ENCODE measurements around the gene SCRT2.
"Not testable (repeated sequence)": the region's sequence is repeated elsewhere in the genome, so short reads cannot be mapped to it uniquely, and the experiment has no call there.

SCRT2 gene

DNA sequence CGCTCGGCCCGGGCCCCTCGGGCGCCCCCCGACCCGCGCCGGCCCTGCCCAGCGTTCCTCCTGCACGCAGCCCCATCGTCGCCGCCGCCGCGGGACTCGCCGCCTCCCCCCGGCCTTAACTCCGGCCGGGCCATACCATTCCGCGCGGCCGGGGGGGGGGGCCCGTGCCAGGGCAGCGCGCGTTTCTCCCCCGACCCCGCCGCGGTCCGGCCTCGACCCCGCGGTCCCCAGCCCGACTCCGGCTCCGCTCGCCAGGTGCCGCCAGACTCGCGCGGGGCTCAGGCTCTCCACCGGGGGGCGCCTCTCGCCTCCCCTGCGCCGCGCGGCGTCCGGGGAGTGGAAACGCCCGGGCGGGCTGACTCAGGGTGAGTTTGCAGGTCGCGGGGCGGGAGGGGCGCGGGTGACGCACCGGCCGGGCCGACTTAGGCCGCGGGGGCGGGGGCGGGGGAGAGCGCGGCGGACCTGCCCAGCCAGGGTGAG, 22.5 kb downstream of the SCRT2 start, which contains the start of gene SRXN1:
Gene SRXN1, minus strand, starts transcription at position 91 of the 480 bp plus-strand sequence. Its CDS starts 15 bp downstream, at position 76.
- peak within 1 kb of the TSS; percentile 87 for H3K4me3 Mint-ChIP-seq
- H3K27ac Mint-ChIP-seq = peak within 1 kb of the TSS; percentile 69
- H3K9me3 Mint-ChIP-seq = no peaks in the 10 kb centered on the region
- H3K27me3 Mint-ChIP-seq = no peaks in the 10 kb centered on the region
- H3K4me1 Mint-ChIP-seq = peaks cover 25% of the 10 kb centered on the region
- H3K36me3 Mint-ChIP-seq = peaks cover 3% of the 10 kb centered on the region

DNA sequence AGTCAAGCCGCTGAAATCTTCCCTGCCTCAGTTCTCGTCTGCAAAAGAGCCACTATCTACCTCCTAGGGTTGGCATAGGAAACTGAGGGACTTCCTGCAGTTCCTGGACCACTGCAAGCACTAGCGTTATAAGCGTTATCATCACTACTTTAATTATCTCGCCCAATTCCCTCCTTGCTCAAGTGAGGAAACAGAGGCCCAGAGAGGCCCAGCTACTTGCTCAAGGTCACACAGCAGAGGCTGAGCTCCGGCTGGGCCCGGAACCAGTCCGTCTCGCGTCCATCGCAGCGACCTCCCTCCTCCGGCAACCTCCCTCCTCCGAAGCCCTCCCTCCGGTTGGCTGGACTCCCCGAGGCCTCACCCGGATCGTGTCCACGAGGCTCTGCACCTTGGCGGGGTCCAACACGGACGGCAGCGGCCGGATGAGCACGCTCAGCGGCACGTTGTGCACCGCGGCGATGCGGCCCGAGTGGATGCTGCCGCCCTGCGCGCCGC, 22.9 kb downstream of the SCRT2 start:
- Mint-ChIP-seq H3K27ac (peak overlapping the region; percentile 63), H3K4me3 (peak overlapping the region; percentile 87), H3K27me3 (no peaks in the 10 kb centered on the region), H3K4me1 (peaks cover 25% of the 10 kb centered on the region), H3K36me3 (peaks cover 7% of the 10 kb centered on the region), H3K9me3 (no peaks in the 10 kb centered on the region)

DNA sequence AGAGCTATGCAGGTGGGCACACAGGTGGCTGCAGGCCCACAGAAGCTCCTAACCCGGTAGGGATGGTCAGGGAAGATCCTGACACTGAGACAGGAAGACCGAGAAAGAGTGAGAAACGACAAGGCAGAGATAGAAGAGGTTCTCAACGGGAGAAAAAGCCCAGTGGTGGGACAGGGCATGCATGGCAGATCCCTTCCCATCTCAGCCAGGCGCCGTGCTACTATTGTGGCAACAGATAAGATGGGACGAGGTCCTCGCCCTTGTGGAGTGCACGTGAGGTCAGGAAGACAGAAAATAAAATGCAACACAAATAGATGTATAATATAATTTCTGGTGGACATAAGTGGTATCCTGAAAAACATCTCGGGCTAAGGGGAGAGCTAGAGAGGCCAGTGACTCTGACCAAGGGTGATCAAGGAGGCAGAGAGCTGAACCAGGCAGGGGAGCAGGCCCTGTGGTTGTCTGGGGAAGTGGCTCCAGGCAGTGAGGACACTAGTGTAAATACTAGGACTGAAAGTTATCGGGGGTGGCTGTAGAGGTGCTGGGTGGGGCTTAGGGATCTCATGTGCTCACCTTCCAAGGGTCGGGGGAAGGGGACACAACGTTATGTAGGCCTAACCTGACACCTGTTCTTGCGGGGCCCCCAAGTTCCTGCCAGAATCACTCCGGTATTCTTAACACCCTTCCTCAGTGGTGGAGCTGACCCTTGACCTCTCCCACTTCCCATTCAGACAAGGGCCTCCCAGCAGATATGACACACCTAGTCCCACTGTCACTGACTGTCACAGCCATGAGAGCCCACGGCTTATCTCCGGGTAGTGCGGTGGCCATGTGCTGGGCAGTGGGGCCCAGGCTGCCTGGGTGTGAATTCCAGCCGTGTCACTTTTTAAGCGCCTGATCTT, 23.6 kb downstream of the SCRT2 start:
- Mint-ChIP-seq H3K27me3 (no peaks in the 10 kb centered on the region), H3K9me3 (no peaks in the 10 kb centered on the region), H3K27ac (peak overlapping the region; percentile 63), H3K4me3 (peak overlapping the region; percentile 87), H3K36me3 (peaks cover 7% of the 10 kb centered on the region), H3K4me1 (peaks cover 25% of the 10 kb centered on the region)

DNA sequence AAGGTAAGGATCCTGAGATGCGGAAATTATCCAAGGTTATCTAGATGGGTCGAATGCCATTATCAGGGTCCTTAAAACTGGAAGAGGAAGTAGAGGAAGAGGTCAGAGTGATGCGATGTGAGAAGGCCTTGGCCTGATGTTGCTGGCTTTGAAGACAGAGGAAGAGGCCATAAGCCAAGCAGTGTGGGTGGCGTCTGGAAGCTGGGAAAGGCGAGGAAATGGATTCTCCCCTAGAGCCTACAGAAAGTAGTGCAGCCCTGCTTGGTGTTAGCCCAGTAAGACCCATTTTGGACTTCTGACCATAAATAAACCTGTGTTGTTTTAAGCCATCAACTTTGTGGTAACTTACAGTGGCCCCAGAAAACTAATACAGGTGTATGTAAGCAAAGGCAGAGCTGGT, 24.6 kb downstream of the SCRT2 start:
- peaks cover 7% of the 10 kb centered on the region for H3K36me3 Mint-ChIP-seq
- no peaks in the 10 kb centered on the region for H3K27me3 Mint-ChIP-seq
- H3K4me3 Mint-ChIP-seq = peak overlapping the region; percentile 87
- peaks cover 25% of the 10 kb centered on the region for H3K4me1 Mint-ChIP-seq
- H3K9me3 Mint-ChIP-seq = no peaks in the 10 kb centered on the region
- H3K27ac Mint-ChIP-seq = no peak overlapping the region

DNA sequence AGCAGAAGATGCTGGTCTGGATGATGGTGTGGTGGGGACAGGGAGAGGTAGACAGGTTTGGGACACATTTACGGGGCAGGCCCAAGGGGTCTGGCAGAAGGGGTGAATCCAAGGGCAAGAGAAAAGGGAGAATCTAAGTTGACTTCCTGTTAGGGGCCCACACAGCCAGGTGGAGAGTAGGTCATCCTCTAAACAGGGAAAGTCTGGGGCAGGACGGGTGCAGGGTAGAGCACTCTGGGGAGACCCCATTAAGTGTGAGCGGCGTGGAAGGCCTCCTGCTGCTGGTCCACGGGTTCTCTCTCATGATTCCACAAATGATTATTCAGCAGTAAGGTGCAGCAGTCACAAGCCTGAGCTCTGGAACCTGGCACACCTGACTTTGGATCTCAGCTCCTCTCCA, 25.3 kb downstream of the SCRT2 start:
- H3K9me3 Mint-ChIP-seq = no peaks in the 10 kb centered on the region
- no peak overlapping the region for H3K27ac Mint-ChIP-seq
- H3K4me3 Mint-ChIP-seq = no peak overlapping the region
- peaks cover 7% of the 10 kb centered on the region for H3K36me3 Mint-ChIP-seq
- peaks cover 25% of the 10 kb centered on the region for H3K4me1 Mint-ChIP-seq
- no peaks in the 10 kb centered on the region for H3K27me3 Mint-ChIP-seq

DNA sequence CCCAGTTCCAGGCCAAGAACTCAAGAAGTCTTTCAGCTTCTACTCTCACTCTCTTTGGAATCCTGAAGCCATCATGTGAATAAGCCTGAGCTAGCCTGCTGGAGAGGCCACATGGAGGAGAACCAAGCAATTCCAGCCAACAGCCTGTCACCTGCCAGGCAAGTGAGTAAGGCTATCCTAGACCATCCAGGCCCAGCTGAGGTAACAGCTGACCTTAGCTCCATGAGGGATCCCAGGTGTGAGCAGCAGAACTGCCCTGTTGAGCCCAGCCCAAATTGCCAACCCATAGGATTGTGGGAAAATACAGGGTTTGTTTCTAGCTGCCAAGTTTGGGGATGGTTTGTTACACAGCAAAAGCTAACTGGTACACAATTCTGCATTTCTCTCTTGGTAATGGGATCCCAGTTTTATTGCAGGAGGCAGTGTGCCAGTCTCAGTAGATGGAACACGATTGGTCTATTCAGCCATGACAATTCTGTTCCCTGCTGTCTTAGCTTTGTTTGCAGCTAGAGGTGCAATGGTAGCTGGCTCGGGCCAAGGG, 28.1 kb downstream of the SCRT2 start:
- H3K4me3 Mint-ChIP-seq = no peak overlapping the region

DNA sequence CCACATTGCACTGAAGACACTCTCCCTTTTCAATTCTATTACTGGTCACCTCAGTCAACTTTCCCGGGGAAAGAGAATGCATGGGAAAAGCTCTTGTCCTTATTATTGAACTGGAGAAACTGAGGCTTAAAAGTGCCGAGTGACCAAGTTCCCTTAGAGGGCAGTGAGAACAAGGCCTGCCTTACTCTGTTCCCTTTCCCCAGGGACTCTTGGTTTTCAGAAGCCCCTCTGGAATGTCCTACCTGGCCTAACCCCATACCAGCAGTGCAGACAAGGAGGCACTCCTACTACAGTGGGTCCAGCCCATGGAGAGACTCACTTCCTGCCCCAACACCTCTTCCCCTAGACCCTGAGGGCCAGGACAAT, 28.8 kb downstream of the SCRT2 start:
- H3K27me3 Mint-ChIP-seq = peaks cover 6% of the 10 kb centered on the region
- no peaks in the 10 kb centered on the region for H3K9me3 Mint-ChIP-seq
- H3K4me3 Mint-ChIP-seq = no peak overlapping the region
- H3K36me3 Mint-ChIP-seq = peaks cover 7% of the 10 kb centered on the region
- H3K27ac Mint-ChIP-seq = no peak overlapping the region
- H3K4me1 Mint-ChIP-seq = peaks cover 12% of the 10 kb centered on the region

More for the DNA sequence above, 28.1 kb downstream of the SCRT2 start:
- Mint-ChIP-seq H3K27ac (no peak overlapping the region), H3K4me1 (peaks cover 19% of the 10 kb centered on the region), H3K36me3 (peaks cover 7% of the 10 kb centered on the region), H3K9me3 (no peaks in the 10 kb centered on the region), H3K27me3 (peaks cover 6% of the 10 kb centered on the region)

DNA sequence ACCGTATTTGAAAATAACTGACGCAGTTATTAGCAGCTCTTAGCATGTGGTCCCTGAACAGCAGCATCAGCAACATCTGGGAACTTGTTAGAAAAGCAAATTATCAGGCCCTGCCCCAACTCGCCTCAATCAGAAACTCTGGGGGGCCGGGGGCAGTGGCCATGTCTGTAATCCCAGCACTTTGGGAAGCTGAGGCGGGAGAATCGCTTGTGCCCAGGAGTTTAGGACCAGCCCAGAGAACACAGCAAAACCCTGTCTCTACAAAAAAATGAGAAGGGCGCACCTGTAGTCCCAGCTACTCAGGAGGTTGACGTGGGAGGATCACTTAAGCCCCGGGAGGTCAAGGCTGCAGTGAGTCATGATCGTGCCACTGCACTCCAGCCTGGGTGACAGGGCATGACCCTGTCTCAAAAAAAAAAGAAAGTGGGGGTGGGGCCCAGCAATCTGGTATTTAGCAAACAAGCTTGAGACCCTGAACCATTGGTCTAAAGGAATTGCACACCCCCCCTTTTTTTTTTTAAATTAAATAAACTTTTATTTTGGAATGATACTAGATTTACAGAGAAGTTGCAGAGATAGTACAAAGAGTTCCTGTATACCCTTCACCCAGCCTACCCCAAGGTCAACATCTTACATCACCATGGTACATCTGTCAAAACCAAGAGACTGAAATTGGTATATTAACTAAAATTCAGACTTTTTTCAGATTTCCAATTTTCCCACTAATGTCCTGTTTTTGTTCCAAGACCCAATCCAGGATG, 29.3 kb downstream of the SCRT2 start:
- no peak overlapping the region for H3K27ac Mint-ChIP-seq
- no peak overlapping the region for H3K4me3 Mint-ChIP-seq
- no peaks in the 10 kb centered on the region for H3K9me3 Mint-ChIP-seq
- H3K27me3 Mint-ChIP-seq = peaks cover 9% of the 10 kb centered on the region
- peaks cover 7% of the 10 kb centered on the region for H3K36me3 Mint-ChIP-seq
- H3K4me1 Mint-ChIP-seq = peaks cover 11% of the 10 kb centered on the region

DNA sequence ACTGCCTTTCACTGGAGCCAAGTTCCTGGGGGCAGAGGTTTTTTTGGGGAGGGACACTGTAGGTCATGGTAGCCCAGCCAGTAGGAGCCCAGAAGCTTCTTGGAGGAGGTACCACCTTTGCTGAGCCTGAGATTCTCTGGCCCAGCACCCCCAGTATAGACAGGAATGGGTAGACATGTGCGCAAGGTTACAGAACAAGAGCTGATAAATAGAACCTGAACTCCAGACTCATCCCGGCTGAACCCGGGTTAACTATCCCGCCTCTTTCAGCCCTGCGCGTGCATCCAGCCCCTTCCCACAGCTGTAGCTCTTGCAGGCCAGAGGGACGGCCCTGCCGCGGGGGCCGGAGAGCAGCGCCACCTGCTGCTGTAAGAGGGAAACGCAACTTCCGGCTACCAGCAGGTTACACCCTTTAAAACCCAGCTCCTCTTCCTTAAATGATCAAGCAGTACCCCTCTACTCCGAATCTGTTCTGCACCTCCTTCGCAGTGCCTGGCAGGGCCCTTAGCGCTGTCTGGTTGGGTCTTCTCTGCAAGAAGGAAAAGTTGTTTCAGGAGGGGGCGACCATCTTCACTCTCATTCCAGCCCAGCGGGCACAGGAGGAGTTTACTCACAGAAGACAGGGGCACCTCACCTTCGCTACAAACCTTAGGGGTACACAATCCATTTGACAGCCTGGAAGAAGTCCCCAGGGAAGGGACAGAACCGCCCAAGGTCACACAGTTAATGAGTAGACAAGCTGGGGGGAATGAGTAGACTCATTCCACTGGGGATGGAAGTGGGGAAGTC, 30.1 kb downstream of the SCRT2 start:
- peaks cover 4% of the 10 kb centered on the region for H3K36me3 Mint-ChIP-seq
- H3K4me3 Mint-ChIP-seq = no peak overlapping the region
- H3K4me1 Mint-ChIP-seq = peaks cover 10% of the 10 kb centered on the region
- H3K9me3 Mint-ChIP-seq = no peaks in the 10 kb centered on the region
- H3K27ac Mint-ChIP-seq = no peak overlapping the region
- H3K27me3 Mint-ChIP-seq = peaks cover 9% of the 10 kb centered on the region

DNA sequence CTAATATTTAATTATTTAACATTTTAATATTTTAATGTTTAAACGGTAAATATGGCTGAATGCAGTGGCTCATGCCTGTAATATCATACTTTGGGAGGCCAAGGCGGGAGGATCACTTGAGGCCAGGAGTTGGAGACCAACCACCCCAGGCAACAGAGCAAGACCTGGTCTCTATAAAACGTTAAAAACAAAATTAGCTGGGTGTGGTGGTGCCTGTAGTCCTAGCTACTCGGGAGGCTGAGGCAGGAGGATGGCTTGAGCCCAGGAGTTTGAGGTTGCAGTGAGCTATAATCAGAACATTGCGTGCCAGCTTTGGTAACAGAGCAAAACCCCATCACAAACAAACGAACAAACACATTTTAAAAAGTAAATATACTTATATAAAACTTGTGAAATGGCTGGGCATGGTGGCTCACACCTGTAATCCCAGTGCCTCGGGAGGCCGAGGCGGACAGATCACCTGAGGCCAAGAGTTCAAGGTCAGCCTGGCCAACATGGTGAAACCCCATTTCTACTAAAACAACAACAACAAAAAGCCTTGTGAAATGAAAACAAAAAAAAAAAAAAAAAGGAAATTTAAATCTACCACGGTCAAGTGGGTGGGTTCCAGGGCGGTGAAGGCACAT, 30.8 kb downstream of the SCRT2 start:
- Mint-ChIP-seq H3K36me3 (peaks cover 4% of the 10 kb centered on the region), H3K4me3 (no peak overlapping the region), H3K4me1 (peaks cover 10% of the 10 kb centered on the region), H3K27me3 (peaks cover 9% of the 10 kb centered on the region), H3K27ac (no peak overlapping the region), H3K9me3 (no peaks in the 10 kb centered on the region)

DNA sequence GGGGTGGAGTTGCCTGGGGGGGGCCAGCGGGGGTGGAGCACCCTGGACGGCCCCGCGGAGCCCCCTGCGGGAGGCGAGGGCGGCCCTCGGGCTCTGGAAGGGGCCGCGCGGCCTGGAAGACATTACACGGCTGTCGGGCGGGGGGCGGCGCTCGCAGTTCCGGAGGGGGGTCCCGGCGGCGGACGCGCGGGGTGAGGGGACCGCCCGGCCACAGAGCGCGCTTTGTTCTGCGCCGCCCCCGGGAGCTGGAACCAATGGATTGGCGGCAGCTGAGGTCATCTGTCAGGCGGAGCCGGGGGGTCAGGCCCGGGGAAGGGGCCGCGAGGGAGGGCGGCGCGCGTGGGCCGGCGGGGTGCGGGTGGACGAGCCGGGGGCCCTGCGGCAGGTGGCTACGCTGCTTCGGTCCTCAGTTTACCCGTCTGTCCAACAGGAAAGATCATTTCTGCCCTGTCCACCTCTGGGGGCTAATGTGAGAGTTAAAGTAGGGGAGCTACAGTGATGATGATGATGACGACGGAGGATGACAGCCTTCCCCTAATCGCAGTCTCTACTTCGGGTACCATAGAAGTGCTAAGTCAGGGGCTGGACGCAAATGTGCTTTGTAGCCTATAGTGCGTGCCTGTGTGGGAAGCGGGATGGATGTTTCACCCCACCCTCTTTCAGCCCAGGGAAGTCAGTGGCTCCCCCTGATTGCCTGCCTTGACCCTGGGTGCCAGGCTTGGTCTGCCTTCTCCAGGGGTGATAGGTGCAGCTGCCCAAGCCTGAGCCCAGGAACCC, 33.0 kb downstream of the SCRT2 start:
- Mint-ChIP-seq H3K9me3 (no peaks in the 10 kb centered on the region), H3K27ac (no peak overlapping the region), H3K4me1 (peaks cover 10% of the 10 kb centered on the region), H3K27me3 (peaks cover 9% of the 10 kb centered on the region), H3K4me3 (peak overlapping the region; percentile 26), H3K36me3 (no peaks in the 10 kb centered on the region)

DNA sequence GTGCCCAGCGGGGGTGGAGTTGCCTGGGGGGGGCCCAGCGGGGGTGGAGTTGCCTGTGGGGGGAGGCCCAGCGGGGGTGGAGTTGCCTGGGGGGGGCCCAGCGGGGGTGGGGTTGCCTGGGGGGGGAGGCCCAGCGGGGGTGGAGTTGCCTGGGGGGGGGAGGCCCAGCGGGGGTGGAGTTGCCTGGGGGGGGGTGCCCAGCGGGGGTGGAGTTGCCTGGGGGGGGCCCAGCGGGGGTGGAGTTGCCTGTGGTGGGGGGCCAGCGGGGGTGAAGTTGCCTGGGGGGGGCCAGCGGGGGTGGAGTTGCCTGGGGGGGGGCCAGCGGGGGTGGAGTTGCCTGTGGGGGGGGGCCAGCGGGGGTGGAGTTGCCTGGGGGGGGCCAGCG, 33.6 kb downstream of the SCRT2 start:
- H3K27me3 Mint-ChIP-seq, H3K27ac Mint-ChIP-seq, H3K36me3 Mint-ChIP-seq, H3K9me3 Mint-ChIP-seq, H3K4me3 Mint-ChIP-seq: not testable (repeated sequence)
- peaks cover 10% of the 10 kb centered on the region for H3K4me1 Mint-ChIP-seq

DNA sequence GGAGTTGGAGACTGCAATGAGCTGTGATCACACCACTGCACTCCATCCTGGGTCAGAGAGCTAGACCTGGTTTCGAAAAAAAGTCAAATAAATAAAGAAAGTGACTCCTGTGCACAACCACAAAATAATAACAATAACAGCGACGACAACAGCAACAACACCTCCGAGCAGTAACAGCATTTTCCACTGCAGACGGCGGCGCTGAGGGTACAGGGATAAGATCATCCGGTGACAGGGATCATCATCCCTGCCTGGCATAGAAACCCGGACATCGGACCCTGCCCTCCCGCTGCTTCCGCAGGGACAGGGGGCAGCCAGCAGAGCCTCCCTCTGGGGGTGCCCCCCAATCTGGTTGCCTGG, 34.1 kb downstream of the SCRT2 start:
- H3K4me3 Mint-ChIP-seq = peak overlapping the region; percentile 37
- H3K4me1 Mint-ChIP-seq = peaks cover 10% of the 10 kb centered on the region
- no peaks in the 10 kb centered on the region for H3K36me3 Mint-ChIP-seq
- H3K27me3 Mint-ChIP-seq = peaks cover 9% of the 10 kb centered on the region
- no peaks in the 10 kb centered on the region for H3K9me3 Mint-ChIP-seq
- peak overlapping the region; percentile 85 for H3K27ac Mint-ChIP-seq
